HG02571 (cell line): ENCODE results near the gene PLK2.
A peak's percentile ranks its signal among the peaks of the same experiment; 100 is the strongest.

ENCODE experiments used
- ATAC-seq: cut with Tn5 transposase; IDR thresholded peaks from one replicate; pipeline ENCODE4 v1.9.1; 2021; ENCODE audit warnings: mild to moderate bottlenecking, moderate library complexity; ENCODE audit not compliant: unreplicated experiment

Gene PLK2

DNA sequence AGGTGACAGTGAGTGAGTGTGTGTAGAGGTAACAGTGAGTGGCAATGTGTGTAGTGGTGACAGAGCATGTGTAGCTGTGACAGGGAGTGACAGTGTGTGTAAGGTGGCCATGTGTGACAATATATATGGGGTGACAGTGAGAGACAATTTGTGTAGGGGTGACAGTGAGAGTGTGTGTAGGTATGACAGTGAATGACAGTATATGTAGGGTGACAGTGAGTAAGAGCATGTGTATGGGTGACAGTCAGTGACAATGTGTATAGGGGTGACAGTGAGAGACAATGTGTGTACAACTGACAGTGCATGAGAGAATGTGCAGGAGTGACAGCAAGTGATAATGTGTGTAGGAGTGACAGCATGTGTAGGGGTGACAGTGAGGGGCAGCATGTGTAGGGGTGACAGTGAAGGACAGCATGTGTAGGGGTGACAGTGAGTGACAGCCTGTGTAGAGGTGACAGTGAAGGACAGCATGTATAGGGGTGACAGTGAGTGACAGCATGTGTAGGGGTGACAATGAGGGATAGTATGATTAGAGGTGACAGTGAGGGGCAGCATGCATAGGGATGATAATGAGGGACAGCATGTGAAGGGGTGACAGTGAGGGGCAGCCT, 21.3 kb upstream of the PLK2 start:
- no peak for ATAC-seq

DNA sequence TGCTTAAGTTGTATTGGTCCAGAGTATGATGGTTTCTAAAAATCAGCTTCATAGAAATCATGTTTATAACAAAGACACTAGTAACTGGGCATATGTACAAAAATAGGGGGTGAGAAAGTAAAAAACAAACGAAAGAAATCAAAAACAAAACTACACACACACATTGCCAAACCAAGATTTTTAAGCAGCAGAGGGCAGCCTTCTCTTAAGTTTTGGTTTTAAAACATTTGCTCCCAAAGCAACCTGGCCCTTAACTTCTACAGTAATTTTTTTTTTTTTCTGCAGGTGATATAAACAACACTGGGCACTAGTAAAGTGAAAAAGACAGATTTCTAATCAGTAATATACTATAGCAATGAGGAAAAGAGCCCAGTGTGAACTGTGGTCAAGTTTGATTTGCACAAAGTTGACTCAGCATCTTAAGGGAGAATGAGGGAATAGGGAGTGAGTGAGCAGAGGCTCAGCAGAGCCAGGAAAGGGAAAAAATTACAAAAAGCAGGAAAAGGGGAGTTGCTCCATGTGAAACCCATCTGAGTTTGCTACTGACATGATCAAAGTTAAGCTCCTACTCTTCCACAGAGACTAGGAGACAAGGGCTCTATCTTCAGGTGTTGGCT, 18.0 kb upstream of the PLK2 start:
- ATAC-seq = no peak

DNA sequence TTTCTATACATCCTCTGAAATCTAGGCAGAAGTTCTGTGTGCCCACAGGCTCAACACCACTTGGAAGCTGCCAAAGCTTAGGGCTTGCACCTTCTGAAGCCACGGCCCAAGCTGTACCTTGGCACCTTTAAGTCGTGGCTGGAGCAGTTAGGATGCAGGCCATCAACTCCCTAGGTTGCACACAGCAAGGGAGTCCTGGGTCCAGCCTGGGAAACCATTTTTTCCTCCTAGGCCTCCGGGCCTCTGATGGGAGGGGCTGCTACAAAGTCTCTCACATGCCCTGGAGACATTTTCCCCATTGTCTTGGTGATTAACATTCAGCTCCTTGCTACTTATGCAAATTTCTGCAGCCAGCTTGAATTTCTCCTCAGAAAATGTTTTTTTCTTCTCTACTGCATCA, 15.5 kb upstream of the PLK2 start:
- no peak for ATAC-seq

DNA sequence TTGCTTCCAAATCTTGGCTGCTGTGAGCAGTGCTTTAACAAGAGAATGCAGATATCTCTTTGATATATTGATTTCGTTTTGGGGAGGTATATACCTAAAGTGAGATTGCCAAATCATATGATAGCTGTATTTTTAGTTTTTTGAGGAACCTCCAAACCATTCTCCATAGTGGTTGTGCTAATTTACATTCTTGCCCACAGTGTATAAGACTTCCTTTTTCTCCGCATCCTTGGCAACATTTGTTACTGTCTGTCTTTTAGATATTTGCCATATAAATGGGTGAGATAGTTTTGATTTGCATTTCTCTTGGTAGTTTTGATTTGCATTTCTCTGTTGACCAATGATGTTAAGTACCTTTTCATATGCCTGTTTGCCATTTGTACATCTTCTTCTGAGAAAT, 10.0 kb upstream of the PLK2 start:
- ATAC-seq = no peak

DNA sequence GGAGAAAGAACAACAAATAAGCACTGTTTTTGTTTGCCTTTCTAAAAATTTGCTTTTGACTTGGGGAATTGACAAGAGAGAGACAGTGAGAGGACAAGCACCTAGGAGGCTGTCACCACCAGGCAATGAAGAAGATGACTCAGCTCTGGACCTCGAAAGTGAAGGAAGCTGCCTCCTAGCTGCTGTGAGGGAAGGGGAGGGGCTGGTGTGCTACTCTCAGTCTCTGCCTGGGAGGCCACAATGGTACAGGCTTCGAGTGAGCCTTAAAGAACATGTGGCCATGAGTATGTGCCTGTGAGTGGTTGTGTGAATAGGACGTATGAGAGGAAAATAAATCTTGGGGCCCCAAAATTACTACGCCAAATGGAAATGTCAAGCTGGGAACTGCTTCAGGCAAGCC, 7.1 kb upstream of the PLK2 start:
- ATAC-seq = peak; percentile 99

DNA sequence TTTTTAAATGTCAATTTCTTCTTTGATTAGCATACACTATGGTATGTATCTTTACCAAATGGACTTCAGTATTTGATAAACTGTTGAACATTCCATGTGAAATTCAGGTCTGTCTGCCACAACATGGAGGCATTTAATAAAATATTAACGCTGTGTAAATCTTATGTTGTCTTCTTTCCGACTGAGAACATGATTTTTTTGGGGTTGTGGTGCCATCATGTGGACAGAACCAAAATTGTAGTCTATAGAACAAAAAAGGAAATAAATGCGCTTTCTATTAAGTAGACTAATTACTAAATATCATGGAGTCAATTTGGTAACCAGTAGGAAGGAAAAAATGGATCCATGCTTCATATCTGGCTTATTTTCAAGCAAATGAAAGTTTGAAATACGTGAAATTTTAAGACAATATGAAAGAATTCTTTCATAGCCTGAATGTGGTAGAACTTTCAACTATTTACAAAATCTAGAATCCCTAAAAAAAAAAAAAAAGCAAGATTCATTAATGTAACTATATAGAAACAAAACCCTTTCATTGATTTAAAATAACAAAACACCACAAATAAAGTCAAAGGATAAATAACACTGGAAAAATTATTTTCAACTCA, 2.8 kb upstream of the PLK2 start:
- no peak for ATAC-seq

DNA sequence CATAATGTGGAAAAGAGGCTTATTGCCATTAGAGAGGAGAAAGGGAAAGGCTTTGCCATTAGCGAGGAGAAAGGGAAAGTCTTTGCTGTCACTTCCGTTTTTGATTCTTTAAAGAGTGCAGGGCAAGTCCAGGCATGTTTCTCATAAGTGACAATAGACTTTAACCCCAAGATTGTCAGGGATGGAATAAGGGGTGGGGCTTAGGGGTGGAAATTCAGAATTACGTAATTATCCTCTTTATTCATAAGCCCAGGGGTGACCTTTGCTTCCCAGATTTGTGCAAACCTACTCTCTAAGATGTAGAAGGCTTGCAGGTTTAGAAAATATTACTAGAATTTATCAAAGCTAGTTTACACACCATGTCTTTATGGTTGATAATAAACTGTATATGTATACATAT, 2.3 kb upstream of the PLK2 start:
- no peak for ATAC-seq

DNA sequence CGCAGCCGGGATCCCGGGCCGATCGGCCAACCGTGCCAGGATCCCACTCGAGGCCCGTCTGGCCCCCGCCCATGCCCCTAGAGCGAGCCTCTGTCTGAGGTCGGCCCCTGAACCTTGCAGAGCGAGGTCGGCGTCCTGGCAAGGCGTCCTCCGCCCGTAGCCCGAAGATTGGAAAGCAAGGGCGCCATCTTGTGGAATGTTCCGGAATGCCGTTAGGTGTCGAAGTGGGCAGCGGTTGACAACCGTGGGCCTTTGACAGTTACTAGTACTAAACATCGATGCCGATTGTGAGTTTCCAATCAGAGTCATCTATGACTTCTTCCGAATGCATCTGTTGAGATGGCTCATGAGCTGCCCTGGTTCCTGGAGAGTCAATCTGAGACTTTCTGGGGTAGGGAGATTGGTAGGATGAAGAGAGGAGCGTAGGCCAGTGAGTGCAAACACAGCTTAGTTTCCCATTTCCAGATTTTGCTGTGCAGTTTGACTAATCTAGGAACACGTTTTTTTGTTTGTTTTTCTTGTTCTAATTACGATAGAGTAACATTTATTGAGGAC, 923 bp upstream of the PLK2 start:
- ATAC-seq = peak; percentile 66

DNA sequence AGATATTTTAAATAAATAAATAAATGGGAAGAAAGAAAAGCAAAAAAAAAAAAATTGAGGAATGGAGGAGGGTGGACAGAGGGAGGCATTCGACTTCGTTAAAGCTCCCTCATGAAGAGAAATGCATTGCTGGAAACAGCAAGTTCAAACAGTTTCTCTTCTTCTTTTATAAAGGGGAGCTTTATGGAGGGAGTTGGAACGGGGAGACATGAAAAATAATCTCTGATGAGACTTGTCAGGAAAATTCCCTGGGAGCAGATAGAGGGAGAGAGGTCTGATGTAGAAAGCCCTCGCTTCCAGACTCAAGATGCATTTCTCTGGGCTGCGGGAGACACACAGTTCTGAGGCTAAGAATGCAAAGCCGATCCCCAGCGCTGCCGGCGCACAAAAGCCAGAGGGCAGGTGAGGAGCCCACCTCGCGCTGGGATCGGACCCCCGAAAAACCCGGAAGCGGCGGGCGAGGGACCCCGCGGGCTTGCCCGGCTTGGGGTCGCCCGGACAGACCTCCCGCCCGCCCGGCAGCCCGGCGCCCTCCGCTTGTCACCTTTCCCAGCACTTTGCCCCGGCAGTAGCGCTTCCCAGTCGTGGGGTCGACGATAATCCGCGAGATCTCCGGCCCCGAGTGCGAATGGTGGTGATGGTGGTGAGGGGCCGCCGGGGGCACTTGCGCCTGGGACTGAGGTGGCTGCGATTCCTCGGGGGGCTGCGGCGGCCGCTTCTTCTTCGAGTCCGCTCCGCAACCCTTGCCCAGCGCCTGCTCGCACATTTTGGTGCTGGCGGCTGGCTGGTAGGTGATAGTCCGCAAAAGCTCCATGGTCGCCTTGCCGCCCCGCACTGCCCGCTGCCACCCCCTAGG, 512 bp downstream of the PLK2 start:
- ATAC-seq = peak; percentile 4

DNA sequence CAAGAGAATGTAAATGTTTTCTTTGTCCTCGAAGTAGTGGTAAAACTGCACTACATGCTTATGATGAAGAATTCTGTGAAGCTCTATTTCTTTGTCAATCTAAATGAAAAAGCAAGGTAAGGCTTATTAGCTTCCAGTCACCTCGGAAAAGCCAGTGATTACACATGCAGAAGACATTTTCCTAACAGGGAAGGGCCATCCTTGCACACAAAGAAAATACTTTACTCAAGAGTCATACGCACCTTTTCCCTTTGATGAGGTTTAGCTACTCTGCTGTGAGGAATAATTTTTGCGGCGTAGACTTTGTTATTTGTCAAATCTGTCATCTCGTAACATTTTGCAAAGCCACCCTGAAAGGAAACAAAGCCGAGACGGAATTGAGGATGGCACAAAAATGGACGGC, 1.1 kb downstream of the PLK2 start:
- ATAC-seq = no peak

DNA sequence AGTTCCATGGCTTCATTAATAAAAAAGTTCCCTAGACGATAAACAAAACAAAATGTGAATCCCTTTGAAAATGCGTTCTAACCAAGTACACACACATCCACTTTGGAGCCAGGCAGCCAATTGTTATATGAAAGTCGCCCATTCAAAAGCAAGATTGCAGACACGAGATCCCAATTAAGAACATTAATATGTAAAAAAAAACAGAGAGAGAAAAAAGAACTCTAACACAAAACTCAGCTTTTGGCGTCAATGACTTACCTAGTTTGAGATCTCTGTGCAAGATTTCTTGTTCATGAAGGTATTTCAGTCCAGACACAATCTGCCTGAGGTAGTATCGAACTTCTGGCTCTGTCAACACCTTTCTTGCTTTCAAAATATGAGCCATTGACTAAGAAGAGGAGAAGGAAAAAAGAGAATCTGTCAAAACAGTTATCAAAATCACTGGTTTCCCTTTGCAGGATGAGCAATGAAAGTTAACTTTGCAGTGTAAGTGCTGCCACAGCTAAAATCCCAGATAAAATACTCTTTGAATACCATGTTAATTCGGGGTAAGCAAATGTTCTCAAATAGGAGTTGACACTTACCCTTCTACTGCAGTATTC, 1.6 kb downstream of the PLK2 start:
- no peak for ATAC-seq

DNA sequence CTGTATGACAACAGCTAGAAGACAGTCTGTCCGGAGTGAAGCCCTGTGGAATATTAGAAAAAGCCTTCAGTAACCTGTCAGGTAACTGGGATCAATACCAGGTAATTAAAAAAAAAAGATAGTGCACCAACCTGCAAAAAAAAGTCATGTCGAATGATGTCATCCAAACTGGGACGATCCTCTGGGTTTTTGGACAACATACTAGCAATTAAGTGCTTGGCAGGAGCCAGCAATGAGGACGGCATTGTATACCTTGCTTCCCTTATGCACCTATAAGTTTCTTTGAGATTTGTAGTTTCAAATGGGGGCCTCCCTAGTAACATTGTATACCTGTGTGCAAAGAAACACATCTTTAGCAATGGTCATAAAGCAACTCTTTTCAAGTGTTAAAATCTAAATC, 2.8 kb downstream of the PLK2 start:
- no peak for ATAC-seq

DNA sequence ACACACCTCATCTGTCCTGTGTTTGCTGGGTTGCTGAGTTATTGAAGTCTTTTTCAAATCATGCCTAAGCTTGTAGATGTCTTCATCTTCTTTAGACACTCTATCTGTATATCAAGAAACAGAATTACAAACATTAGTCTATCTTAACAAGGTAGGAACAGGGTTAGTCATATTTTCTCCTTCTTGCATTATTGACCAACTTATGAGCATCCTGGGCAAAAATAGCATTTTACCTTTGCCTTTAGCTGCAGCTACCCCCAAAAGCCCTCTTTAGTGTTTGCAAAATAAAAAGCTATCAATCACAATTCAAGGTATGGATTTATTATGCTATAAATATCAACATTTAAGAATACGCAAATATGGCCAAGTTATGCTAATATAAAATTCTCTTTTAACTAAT, 3.4 kb downstream of the PLK2 start:
- ATAC-seq = no peak

DNA sequence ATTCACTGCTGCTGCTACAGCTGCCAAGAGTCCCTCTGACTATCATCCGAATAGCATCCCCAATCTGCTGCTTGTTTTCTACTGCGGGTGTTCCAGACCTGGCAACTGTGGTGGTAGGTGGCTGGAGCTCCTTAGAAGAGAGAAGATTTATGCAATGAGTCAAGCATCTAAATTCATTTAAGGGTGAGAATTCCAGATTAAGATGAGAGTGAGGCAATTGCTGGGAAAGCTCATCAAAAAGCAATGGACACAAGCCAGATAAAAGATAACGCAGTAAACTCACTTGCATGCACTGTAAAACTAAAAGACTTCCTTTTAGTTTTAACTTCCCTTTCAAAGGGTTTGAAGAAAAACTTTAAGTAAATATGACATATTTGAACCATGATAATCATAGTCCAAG, 3.9 kb downstream of the PLK2 start:
- no peak for ATAC-seq

DNA sequence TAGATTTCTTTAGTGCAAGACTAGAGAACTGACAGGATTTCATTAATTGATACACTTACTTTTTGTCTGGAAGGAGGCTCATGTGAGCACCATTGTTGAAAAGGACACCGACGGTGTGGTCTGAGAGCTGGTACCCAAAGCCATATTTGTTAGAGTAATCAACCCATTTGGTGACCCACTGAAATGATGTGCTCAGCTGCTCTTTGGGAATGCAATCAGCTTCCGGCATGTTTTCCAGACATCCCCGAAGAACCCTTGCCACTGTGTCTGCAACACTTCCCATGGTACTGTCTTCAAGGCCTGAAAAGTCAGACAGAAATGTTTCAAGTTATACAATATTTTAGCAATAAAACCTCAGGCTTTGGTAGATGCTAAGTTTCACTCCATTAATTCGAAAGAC, 4.4 kb downstream of the PLK2 start:
- ATAC-seq = no peak

DNA sequence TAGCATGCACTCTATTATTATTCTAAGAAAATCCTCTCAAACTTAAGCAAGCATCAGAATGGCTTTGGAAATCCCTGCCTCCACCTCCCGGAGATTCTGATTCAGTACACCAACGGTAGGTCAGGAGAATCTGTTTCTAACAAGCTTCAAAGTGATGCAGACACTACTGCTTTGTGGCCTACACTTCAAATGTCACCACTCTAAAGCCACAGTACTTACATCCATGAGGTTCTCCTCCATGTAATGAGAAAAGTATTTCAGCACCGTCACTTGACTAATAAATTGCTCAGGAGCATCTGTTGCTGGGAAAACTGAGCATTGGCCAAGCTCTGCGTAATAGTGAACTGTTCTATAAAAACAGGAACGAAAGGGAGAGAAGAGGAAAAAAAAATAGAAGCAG, 4.8 kb downstream of the PLK2 start:
- no peak for ATAC-seq

DNA sequence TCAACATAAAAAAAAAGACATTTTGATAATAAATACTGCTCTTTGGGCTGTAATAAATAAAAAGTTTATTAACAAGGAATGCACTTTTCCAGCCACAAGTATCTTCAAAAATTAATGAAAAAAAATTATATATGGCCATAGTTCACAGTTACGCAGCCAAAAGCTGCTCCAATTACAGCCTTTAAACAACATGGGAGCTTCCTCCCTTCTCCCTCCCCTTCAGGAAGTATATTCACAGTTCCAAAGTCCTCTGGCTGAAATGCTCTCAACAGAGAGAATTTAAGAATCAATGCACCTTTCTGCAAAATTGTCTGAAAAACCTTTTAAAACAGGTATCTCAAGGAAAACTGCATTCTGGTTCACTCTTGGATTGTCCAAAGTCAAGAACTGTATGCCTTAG, 5.9 kb downstream of the PLK2 start:
- no peak for ATAC-seq

DNA sequence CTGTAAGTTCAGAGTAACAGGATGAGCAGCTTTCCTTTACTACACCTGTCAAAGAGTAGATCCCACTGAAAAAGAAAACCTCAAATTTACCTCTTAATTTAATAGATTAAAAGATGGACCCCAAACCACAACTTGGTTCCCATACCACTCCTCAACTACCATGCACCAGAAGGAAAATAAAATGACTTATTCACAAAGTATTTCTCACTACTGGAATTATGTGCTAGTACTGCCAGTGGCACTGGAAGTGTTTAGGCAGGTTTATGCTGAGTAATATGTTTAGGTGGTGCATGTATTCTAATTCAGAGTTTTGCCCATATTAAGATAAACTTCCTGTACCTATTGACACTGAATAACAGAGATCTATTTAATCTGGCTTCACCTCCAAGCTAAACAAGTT, 6.6 kb downstream of the PLK2 start:
- ATAC-seq = no peak

DNA sequence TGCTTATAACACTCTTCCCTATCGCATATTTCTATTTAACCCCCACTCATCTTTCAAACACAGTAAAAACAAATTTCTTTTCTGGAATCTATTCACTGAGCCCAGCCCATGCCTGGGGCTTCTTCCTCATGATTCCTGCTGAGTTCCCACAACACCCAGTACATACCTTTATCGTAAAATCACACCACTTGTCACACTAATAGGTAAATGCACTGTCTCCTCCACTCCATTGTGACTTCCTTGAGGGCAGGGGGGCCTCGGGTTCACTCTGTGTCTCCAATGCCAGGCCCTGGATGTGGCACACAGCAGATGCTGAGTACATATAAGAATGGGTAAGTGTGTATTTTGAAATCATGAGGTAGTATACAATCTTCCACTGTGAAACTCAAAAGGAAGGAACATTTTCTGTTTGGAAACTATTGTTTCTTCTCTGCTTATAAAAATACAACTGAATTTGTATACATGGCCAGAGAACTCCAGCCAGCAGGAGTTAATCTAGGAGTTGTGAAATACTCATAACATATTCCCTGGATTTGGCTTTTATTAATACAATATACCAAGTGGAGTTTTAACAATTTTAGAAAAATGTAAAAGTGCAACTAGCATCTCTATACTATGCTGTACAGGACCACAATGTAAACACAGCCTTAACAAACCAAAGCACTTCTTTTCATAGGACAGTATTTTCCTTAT, 7.2 kb downstream of the PLK2 start:
- no peak for ATAC-seq

DNA sequence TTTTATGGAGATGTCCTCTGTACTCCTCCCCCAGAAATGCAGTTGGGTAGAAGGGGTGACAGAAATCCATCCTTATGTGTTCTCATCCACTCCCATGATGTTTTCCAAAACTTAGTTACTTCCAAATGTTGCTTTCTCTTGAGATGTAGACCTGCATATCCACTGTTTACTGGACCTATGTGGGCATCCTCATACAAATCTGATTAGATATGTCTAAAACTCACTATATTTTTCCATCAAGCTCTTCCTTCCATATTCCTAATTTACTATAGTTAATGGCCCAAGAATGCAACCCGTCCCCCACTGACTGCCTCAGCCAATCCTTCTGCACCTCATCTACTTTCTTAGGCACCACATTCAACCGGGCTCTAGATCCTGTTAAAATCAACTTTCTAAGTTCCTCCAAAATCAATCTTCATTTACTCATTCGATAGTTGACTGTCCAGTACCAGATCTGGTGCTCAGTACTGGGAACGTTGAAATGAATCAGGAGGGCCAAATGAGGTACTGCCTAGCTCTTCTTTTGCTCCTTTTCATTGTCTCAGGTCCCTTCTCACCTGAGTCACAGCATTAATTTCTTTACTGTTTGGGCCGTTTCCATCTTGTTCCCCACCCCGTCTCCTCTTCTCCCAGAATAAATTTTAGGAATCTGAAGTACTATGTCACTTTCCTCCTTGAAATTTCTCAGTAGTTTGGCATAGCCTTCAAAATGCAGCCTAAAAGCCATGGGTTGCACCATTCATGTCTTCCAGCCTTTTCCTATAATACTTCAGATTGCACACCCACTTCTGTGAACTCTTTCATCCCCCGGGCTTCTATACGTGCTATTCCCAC, 7.9 kb downstream of the PLK2 start:
- ATAC-seq = no peak
